Osteocyte (in vitro differentiated cells): ENCODE data around the gene RABL2B. TPM values are rescaled to one million over a fixed set of nuclear protein-coding genes. Genes with fewer than 3 reads are reported as not detected.

ENCODE experiments used
- DNase-seq: peaks from one replicate; pipeline ENCODE4 v3.0.0; 2021; ENCODE audit warnings: mixed read lengths; ENCODE audit not compliant: unreplicated experiment; ENCODE audit errors: extremely low spot score
- H3K27ac Mint-ChIP-seq: one replicate; pipeline ENCODE4 v1.8.0; 2021; ENCODE audit warnings: mild to moderate bottlenecking, mixed read lengths; ENCODE audit not compliant: unreplicated experiment
- H3K27me3 Mint-ChIP-seq: one replicate; pipeline ENCODE4 v1.8.0; 2021; ENCODE audit warnings: mixed read lengths; ENCODE audit not compliant: unreplicated experiment
- H3K36me3 Mint-ChIP-seq: one replicate; pipeline ENCODE4 v1.8.0; 2021; ENCODE audit warnings: mixed read lengths; ENCODE audit not compliant: unreplicated experiment
- H3K4me1 Mint-ChIP-seq: one replicate; pipeline ENCODE4 v1.8.0; 2021; ENCODE audit warnings: mixed read lengths; ENCODE audit not compliant: unreplicated experiment
- H3K4me3 Mint-ChIP-seq: one replicate; pipeline ENCODE4 v1.8.0; 2021; ENCODE audit warnings: mild to moderate bottlenecking, moderate library complexity, mixed read lengths; ENCODE audit not compliant: unreplicated experiment
- H3K9me3 Mint-ChIP-seq: one replicate; pipeline ENCODE4 v1.8.0; 2021; ENCODE audit warnings: mixed read lengths; ENCODE audit not compliant: unreplicated experiment
- total RNA-seq: library from RNA; stranded (reverse); gene quantifications from 2 replicates; pipeline ENCODE4 v1.2.1, GENCODE V29; 2021
- TF ChIP-seq, protein P1 (sequence below): fragments of 200-600 bp; sonication (generic); IDR thresholded peaks from 2 replicates; pipeline ENCODE4 v1.5.0; 2021; ENCODE audit warnings: antibody characterized with exemption, mild to moderate bottlenecking, moderate library complexity

Gene RABL2B
- total RNA-seq, 1 donor from 2014 or later: 41.6 TPM

DNA sequence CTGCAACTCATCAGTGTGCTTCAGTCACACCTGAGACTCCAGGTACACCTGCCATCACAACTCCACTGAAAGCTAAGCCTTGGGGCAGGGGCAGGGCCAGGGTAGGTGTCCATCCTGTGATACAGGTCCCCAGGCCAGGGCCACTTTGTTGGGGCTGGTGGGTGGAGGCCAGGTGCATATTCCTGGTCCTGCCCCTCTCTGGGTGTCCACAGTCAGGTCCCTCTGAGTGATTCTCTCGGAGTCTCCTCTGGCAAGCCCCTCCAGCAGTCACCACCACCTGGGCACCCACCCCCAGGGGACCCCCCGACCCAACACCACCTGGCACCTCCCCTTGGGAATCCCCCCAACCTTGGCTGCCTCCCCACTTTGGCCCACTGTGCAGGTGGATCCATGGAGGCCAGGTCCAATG, 54.9 kb downstream of the RABL2B start:
- no peak overlapping the region for H3K4me3 Mint-ChIP-seq
- peaks cover 4% of the 10 kb centered on the region for H3K36me3 Mint-ChIP-seq
- H3K4me1 Mint-ChIP-seq: peaks cover 3% of the 10 kb centered on the region
- DNase-seq: no peak
- H3K27ac Mint-ChIP-seq: no peak overlapping the region
- no peaks in the 10 kb centered on the region for H3K9me3 Mint-ChIP-seq
- TF ChIP-seq, protein P1, sequence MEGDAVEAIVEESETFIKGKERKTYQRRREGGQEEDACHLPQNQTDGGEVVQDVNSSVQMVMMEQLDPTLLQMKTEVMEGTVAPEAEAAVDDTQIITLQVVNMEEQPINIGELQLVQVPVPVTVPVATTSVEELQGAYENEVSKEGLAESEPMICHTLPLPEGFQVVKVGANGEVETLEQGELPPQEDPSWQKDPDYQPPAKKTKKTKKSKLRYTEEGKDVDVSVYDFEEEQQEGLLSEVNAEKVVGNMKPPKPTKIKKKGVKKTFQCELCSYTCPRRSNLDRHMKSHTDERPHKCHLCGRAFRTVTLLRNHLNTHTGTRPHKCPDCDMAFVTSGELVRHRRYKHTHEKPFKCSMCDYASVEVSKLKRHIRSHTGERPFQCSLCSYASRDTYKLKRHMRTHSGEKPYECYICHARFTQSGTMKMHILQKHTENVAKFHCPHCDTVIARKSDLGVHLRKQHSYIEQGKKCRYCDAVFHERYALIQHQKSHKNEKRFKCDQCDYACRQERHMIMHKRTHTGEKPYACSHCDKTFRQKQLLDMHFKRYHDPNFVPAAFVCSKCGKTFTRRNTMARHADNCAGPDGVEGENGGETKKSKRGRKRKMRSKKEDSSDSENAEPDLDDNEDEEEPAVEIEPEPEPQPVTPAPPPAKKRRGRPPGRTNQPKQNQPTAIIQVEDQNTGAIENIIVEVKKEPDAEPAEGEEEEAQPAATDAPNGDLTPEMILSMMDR: no peak
- H3K27me3 Mint-ChIP-seq: peaks cover under 1% of the 10 kb centered on the region

DNA sequence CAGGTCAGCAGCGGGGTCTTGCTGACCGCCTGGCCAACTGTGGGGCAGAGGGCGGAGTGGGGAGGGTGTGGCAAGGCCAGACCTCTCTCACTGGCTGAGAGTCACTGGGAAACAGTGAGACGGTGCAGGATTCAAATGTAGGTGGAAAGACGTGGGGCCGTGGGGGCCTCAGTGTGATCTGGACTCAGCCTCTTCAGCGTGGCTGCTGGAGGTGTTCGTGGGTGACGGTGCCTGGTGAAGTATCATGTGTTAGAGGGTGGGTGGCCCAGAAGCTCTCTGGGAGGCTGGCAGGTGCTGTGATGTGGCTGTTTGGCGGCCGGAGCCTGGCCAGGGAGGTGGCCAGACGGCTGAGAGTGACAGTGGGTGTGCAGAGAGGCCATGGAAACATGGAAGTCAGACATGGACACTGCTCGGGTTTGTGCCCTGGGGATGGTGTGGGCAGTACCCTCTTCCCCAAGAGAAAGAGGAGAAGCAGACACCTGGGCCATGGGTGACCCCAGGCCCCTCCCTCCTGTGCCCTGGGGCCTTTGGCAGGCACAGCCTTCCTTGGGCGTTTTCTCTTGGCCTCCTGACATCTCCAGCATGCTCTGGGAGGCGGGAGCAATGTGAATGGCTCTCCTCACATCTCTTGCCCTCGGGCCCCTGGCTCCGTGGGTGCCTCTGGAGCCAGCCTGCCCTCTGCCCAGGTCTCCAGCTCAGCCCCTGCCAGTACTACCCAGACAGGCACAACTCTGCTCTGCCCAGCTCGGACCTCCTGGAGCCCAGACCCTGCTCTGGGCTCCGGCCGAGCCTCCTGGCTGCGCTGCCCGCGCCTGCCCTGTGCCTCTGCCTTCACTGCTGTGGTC, 55.5 kb downstream of the RABL2B start:
- Mint-ChIP-seq H3K4me3 (no peak overlapping the region), H3K36me3 (peaks cover 4% of the 10 kb centered on the region), H3K27ac (no peak overlapping the region), H3K9me3 (no peaks in the 10 kb centered on the region), H3K27me3 (no peaks in the 10 kb centered on the region), H3K4me1 (no peaks in the 10 kb centered on the region)
- no peak for DNase-seq
- TF ChIP-seq, protein P1: no peak

DNA sequence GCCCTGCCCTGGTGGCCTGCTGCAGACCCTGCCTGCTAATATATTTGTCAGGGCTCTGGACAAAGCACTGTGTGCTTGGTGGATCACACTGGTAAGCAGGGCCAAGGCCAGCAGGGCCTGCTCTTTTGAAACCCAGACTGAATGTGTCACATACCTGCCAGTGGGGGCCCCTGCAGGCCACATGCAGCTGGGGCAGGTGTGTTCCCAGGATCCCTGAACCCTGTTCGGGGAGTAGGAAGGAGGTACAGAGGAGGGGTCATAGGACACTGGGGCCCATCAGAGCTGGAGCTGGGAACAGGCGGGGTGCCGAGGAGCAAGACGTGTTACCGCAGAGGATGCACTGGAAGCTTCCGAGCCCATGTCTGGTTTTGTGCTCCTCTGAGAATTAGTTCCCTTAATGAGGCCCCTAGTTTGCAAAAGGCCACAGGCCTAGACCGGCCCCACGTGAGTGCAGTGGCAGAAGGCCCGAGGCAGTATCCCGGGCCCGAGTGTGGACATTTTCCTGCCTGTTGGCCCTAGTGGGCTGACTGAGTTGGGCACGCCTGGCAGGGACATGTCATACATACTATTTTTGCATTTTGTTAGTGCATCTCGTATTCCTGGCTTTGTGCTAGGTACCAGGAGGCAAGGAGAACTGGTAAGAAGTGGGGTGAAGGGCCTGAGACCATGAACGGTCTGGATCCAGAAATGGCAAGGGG, 56.6 kb downstream of the RABL2B start:
- Mint-ChIP-seq H3K4me1 (no peaks in the 10 kb centered on the region), H3K36me3 (peaks cover 4% of the 10 kb centered on the region), H3K27ac (no peak overlapping the region)

DNA sequence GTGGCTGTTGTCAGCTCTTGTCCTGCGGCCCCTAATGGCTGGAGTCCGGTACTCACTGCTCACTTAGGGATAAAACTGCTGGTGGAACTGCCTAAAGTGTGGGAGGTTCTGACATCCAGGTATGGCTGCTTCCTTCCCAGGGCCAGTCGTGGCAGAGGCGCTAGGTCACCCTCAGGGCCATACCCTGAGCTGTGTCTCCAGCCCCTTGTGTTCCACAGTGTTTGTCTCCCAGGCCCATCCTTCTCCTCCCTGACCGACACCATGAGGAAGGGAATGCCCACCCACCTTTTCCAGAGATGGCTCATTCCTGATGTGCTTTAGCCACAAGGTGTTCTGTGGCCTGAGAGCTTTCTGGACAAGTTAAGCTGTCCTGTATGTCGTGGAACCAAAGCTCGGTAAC, 57.8 kb downstream of the RABL2B start:
- Mint-ChIP-seq H3K27me3 (peaks cover 2% of the 10 kb centered on the region), H3K9me3 (no peaks in the 10 kb centered on the region), H3K4me3 (no peak overlapping the region), H3K36me3 (peaks cover 4% of the 10 kb centered on the region), H3K4me1 (no peaks in the 10 kb centered on the region), H3K27ac (no peak overlapping the region)
- TF ChIP-seq, protein P1: no peak
- DNase-seq: no peak

More for the DNA sequence above, 56.6 kb downstream of the RABL2B start:
- TF ChIP-seq, protein P1: no peak
- peaks cover 2% of the 10 kb centered on the region for H3K27me3 Mint-ChIP-seq
- H3K9me3 Mint-ChIP-seq: no peaks in the 10 kb centered on the region
- no peak overlapping the region for H3K4me3 Mint-ChIP-seq
- DNase-seq: no peak

DNA sequence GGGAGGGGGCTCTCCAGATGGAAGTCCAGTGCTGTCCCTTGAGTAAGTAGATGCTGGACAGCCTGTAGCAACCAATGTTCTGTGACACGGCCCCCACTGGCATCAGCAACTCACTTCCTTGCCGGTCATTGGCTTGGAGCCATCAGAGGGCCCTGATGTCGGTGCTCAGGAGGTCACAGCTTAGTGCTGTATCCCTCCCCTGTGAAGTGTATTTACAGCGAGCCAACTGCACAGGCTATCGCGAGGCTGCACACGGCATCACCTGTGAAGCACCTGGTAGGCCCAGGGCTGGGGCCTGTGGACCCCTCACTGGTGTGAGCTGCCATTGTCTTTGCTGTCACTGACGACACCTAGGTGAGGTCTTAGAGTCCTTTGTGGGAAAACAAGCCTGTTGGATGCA, 58.8 kb downstream of the RABL2B start:
- no peak overlapping the region for H3K27ac Mint-ChIP-seq
- H3K27me3 Mint-ChIP-seq: peaks cover 4% of the 10 kb centered on the region
- H3K4me1 Mint-ChIP-seq: no peaks in the 10 kb centered on the region
- H3K36me3 Mint-ChIP-seq: peaks cover 3% of the 10 kb centered on the region
- no peak for DNase-seq
- H3K9me3 Mint-ChIP-seq: no peaks in the 10 kb centered on the region
- TF ChIP-seq, protein P1: no peak
- no peak overlapping the region for H3K4me3 Mint-ChIP-seq
